K562 (cell line): ENCODE results near the gene AGPAT3. TPM values are rescaled to one million over a fixed set of nuclear protein-coding genes. Genes with fewer than 3 reads are reported as not detected.

Experiments used
- GTF2A2 ChIP-seq: IDR thresholded peaks from 2 replicates; pipeline ENCODE4 v1.6.1; 2016; ENCODE audit warnings: mild to moderate bottlenecking, missing genetic modification characterization, missing compliant biosample characterization
- RBM34 ChIP-seq: fragments of 200-400 bp; formaldehyde crosslinking; IDR thresholded peaks from 2 replicates; pipeline ENCODE4 v1.6.1; 2018; ENCODE audit warnings: low read length, borderline replicate concordance; ENCODE audit not compliant: insufficient read depth
- SAFB2 ChIP-seq: fragments of 200-400 bp; formaldehyde crosslinking; IDR thresholded peaks from 2 replicates; pipeline ENCODE4 v1.6.1; 2018; ENCODE audit warnings: borderline replicate concordance, low read length, low read depth, moderate library complexity; ENCODE audit not compliant: severe bottlenecking
- polyA plus RNA-seq, 8 experiments: library from polyadenylated mRNA; depleted of rRNA in 4 of 8; stranded (reverse) in 5 of 8; unstranded in 3 of 8; fragments of >200 nt; fragmentation: Nextera tagmentation in 2 of 8; fragmentation: Illumina TruSeq in 1 of 8; extraction: Ambion mirVana in 2 of 8; extraction: Trizol in 1 of 8; gene quantifications; 2 replicates each; pipeline versions ENCODE4 v1.2.1 to v1.2.3, GENCODE V29; 2011 to 2014; ENCODE audit warnings: inconsistent platforms in 1 of 8, missing spikeins in 1 of 8
- total RNA-seq, 7 experiments: library from RNA; depleted of rRNA in 6 of 7; stranded (reverse); fragments of >200 nt in 6 of 7; fragmentation: Illumina TruSeq in 2 of 7; extraction: Trizol in 2 of 7; gene quantifications; 2 replicates each; pipeline versions ENCODE4 v1.2.1 to v1.2.3, GENCODE V29; 2011 to 2021; ENCODE audit warnings: low replicate concordance in 1 of 7
- TF ChIP-seq, protein P1 (sequence below): fragments of 450-650 bp; IDR thresholded peaks from 2 replicates; pipeline ENCODE4 v1.6.1; 2016; ENCODE audit warnings: mild to moderate bottlenecking, moderate library complexity
- TF ChIP-seq, protein P2 (sequence below): fragments of 450-650 bp; formaldehyde crosslinking; IDR thresholded peaks from 2 replicates; pipeline ENCODE4 v1.4.0; 2022; ENCODE audit warnings: missing genetic modification characterization
- TF ChIP-seq, protein P3 (sequence below), 2 experiments: fragments of 450-650 bp; IDR thresholded peaks; 2 replicates each; pipeline ENCODE4 v1.6.1; 2016
- TF ChIP-seq, protein P4 (sequence below): fragments of 250-450 bp; sonication (Bioruptor Pico); IDR thresholded peaks from 2 replicates; pipeline ENCODE4 v1.8.0; 2022; ENCODE audit warnings: moderate library complexity, mild to moderate bottlenecking, inconsistent platforms

The AGPAT3 gene
- total and polyA plus RNA-seq, 9 of the 15 experiments (the other 6 are each of a cell fraction or from before 2014, with no cell fraction given), result 1.5 to 88.4 (median 35.7) TPM

DNA sequence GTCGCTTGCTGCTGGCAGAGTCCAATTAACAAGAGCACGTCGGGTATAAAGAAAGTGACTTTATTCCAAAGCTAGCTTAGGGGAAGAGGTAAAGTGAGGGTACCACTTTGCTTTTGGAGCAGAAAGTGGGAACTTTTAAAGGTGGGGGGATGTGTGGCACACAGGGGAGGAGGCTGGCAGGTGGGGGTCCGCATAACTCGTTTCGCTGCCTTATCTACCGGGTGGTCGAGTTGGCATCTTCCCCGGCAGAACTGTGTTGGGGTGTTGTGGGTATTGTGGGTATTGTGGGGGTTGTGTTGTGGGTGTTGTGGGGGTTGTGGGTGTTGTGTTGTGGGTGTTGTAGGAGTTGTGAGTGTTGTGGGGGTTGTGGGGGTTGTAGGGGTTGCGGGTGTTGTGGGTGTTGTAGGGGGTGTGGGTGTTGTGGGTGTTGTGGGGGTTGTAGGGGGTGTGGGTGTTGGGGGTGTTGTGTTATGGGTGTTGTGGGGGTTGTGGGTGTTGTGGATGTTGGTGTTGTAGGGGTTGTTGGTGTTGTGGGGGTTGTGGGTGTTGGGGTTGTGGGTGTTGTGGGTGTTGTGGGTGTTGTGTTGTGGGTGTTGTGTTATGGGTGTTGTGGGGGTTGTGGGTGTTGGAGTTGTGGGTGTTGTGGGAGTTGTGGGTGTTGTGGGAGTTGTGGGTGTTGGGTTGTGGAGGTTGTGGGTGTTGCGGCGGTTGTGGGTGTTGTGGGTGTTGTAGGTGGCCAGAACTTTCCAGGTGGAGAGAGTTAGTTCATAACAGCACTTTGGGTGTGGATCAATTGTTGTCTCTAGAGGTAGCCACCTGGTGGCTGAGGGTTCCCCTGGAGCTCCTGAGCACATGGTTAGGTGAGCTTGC is 52.7 kb downstream of the AGPAT3 start (continued):
- TF ChIP-seq, protein P1, sequence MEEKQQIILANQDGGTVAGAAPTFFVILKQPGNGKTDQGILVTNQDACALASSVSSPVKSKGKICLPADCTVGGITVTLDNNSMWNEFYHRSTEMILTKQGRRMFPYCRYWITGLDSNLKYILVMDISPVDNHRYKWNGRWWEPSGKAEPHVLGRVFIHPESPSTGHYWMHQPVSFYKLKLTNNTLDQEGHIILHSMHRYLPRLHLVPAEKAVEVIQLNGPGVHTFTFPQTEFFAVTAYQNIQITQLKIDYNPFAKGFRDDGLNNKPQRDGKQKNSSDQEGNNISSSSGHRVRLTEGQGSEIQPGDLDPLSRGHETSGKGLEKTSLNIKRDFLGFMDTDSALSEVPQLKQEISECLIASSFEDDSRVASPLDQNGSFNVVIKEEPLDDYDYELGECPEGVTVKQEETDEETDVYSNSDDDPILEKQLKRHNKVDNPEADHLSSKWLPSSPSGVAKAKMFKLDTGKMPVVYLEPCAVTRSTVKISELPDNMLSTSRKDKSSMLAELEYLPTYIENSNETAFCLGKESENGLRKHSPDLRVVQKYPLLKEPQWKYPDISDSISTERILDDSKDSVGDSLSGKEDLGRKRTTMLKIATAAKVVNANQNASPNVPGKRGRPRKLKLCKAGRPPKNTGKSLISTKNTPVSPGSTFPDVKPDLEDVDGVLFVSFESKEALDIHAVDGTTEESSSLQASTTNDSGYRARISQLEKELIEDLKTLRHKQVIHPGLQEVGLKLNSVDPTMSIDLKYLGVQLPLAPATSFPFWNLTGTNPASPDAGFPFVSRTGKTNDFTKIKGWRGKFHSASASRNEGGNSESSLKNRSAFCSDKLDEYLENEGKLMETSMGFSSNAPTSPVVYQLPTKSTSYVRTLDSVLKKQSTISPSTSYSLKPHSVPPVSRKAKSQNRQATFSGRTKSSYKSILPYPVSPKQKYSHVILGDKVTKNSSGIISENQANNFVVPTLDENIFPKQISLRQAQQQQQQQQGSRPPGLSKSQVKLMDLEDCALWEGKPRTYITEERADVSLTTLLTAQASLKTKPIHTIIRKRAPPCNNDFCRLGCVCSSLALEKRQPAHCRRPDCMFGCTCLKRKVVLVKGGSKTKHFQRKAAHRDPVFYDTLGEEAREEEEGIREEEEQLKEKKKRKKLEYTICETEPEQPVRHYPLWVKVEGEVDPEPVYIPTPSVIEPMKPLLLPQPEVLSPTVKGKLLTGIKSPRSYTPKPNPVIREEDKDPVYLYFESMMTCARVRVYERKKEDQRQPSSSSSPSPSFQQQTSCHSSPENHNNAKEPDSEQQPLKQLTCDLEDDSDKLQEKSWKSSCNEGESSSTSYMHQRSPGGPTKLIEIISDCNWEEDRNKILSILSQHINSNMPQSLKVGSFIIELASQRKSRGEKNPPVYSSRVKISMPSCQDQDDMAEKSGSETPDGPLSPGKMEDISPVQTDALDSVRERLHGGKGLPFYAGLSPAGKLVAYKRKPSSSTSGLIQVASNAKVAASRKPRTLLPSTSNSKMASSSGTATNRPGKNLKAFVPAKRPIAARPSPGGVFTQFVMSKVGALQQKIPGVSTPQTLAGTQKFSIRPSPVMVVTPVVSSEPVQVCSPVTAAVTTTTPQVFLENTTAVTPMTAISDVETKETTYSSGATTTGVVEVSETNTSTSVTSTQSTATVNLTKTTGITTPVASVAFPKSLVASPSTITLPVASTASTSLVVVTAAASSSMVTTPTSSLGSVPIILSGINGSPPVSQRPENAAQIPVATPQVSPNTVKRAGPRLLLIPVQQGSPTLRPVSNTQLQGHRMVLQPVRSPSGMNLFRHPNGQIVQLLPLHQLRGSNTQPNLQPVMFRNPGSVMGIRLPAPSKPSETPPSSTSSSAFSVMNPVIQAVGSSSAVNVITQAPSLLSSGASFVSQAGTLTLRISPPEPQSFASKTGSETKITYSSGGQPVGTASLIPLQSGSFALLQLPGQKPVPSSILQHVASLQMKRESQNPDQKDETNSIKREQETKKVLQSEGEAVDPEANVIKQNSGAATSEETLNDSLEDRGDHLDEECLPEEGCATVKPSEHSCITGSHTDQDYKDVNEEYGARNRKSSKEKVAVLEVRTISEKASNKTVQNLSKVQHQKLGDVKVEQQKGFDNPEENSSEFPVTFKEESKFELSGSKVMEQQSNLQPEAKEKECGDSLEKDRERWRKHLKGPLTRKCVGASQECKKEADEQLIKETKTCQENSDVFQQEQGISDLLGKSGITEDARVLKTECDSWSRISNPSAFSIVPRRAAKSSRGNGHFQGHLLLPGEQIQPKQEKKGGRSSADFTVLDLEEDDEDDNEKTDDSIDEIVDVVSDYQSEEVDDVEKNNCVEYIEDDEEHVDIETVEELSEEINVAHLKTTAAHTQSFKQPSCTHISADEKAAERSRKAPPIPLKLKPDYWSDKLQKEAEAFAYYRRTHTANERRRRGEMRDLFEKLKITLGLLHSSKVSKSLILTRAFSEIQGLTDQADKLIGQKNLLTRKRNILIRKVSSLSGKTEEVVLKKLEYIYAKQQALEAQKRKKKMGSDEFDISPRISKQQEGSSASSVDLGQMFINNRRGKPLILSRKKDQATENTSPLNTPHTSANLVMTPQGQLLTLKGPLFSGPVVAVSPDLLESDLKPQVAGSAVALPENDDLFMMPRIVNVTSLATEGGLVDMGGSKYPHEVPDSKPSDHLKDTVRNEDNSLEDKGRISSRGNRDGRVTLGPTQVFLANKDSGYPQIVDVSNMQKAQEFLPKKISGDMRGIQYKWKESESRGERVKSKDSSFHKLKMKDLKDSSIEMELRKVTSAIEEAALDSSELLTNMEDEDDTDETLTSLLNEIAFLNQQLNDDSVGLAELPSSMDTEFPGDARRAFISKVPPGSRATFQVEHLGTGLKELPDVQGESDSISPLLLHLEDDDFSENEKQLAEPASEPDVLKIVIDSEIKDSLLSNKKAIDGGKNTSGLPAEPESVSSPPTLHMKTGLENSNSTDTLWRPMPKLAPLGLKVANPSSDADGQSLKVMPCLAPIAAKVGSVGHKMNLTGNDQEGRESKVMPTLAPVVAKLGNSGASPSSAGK, result peak; percentile 60; the same call in 1 of the 2 replicates
- TF ChIP-seq, protein P2, sequence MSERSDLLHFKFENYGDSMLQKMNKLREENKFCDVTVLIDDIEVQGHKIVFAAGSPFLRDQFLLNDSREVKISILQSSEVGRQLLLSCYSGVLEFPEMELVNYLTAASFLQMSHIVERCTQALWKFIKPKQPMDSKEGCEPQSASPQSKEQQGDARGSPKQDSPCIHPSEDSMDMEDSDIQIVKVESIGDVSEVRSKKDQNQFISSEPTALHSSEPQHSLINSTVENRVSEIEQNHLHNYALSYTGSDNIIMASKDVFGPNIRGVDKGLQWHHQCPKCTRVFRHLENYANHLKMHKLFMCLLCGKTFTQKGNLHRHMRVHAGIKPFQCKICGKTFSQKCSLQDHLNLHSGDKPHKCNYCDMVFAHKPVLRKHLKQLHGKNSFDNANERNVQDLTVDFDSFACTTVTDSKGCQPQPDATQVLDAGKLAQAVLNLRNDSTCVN, result peak; percentile 20; the same call in 1 of the 2 replicates
- TF ChIP-seq RBM34 (no peak), SAFB2 (no peak), GTF2A2 (no peak)
- TF ChIP-seq, protein P3, sequence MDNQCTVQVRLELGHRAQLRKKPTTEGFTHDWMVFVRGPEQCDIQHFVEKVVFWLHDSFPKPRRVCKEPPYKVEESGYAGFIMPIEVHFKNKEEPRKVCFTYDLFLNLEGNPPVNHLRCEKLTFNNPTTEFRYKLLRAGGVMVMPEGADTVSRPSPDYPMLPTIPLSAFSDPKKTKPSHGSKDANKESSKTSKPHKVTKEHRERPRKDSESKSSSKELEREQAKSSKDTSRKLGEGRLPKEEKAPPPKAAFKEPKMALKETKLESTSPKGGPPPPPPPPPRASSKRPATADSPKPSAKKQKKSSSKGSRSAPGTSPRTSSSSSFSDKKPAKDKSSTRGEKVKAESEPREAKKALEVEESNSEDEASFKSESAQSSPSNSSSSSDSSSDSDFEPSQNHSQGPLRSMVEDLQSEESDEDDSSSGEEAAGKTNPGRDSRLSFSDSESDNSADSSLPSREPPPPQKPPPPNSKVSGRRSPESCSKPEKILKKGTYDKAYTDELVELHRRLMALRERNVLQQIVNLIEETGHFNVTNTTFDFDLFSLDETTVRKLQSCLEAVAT (IDR thresholded peaks at IDR 0.05), result peak; percentile 23 to 32; a peak in 1 of 4 replicates
- TF ChIP-seq, protein P4, sequence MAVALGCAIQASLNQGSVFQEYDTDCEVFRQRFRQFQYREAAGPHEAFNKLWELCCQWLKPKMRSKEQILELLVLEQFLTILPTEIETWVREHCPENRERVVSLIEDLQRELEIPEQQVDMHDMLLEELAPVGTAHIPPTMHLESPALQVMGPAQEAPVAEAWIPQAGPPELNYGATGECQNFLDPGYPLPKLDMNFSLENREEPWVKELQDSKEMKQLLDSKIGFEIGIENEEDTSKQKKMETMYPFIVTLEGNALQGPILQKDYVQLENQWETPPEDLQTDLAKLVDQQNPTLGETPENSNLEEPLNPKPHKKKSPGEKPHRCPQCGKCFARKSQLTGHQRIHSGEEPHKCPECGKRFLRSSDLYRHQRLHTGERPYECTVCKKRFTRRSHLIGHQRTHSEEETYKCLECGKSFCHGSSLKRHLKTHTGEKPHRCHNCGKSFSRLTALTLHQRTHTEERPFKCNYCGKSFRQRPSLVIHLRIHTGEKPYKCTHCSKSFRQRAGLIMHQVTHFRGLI (CRISPR knock-in tag), result no peak
